IPS DF 4.7 (cell line): ENCODE data around the gene INS.

Experiments used
- DNase-seq: peaks from one replicate; pipeline ENCODE4 v3.0.0-alpha.2; 2013; ENCODE audit warnings: low spot score; ENCODE audit errors: extremely low read depth

The INS gene

DNA sequence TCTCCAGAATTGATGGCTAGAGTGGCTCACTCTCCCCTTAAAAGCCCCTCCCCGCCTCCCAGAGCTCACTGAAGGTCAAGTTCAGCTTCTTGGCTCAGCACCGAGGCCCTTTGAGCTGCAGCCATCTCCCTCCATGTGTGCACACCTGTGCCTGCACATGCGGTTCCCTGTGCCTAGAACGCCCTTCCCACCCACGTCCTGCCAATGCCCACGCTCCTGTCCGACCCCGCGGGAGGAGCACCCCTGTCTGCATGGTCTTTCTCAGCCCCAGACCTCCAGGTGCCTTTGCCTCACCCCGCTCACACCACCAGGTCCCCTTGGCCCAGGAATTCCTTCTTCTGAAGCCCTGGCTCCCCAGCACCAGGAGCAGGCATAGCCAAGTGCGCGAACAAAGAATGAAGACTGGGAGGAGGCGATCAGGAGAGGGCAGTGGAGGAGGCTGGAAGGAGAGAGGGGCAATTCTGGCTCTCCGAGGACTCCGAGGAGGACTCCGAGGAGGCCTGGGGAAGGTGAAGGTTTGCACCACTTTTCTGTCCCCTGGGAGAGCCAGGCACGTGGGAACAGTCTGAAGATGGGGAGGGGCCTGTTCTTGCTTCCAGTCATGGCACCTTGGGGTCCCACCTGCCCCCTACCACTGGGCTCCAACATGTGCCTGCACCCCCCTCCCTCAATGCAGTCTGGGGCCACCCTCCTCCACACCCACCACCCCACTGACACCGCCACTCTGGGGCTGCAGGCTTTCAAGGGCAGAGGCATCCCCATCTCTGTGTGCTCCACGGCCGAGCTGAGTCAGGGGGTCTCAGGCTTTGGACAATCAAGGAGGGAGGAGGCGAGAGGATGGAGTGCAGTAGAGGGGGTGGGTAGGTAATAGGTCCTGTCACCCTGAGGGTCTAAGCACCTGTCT lies 39.5 kb downstream of the INS start:
- DNase-seq, result no peak

DNA sequence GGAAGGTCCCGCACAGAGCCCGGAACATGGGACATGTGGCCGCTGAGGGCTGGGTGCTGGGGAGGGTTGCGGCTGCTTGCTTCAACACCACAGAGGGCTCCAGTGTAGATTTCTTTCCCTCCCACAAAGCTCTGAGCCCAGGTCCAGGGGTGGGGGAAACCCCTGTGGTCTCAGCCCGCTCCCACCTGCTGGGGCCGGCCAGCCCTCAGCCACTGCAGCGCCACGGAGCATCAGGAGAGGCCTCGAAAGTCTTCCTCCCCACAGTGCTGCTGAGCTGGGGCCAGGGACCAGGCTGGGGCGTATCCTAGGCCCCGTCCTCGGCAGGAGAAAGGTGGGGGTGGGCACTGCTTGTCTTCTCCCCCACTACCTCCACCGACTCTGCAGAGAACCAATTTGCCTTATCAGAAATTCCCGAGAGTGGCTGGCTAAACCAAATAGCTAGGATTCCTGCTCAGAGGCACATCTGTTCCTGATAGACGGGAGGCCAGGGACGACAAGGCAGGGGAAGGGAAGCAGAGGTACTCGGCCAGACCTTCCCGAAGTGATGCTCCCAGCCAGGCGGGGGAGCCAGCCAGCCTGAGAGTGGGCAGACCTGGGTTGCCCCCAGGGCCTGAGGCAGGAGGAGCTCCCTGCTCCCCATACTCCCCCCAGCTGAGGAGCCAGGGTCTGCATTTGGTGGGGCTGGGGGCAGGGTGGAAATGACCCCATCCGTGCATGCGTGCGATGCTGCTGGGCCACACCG lies 40.5 kb downstream of the INS start:
- DNase-seq, result no peak

DNA sequence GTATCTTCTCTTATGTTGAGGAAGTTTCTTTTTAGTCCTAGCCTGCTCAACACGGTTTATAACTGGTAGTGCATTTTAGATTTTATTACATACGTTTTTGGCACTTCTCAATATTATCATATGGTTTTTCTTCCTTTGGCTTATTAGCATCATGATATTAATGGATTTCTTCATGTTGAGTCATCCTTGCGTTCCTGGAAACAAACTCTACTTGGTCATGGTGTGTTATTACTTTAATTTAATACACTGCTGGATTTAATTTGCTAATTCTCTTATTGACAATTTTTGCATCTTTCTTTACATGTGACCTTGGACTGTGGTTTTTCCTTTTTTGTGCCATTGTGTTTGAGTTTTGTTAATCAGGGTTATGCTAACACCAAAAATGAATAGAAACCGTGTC lies 42.3 kb downstream of the INS start:
- DNase-seq, result no peak

DNA sequence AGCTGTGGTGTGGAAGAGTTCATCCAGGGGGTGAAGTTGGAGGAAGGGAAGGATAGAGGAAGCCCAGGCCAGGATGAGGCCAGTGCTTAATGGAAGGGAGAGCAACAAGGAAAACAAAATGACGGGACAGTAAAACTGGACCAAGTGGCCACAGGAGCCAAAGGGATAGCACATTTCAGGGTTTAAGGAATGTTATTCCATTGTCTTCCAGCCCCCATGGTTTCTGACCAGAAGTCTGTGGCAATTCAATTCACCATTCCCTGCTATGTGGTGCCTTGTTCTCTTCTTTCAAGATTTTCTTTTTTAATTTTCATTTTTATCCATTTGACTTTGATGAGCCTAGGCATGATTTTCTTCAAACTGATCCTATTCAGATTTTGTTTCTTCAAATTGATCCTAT lies 44.3 kb downstream of the INS start:
- DNase-seq, result no peak

DNA sequence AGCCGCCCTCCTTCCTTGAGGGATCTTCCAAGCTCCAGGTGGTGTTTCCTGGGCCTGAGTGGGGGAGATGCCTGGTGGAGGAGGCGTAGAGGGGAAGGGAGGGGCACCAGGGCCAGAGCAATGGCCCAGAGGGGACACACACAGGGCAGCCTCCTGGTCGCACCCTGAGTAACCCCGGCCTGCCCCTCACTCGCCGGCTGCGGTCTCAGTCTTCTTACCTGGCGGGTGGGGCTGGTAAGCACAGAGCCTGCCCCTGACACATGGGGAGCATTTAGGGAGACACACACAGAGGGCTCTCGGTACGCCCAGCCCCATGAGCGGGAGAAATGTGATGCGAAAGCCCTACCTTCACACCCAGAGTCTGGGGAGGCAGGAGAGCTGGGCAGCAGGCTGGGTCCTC lies 45.7 kb downstream of the INS start:
- no peak for DNase-seq

DNA sequence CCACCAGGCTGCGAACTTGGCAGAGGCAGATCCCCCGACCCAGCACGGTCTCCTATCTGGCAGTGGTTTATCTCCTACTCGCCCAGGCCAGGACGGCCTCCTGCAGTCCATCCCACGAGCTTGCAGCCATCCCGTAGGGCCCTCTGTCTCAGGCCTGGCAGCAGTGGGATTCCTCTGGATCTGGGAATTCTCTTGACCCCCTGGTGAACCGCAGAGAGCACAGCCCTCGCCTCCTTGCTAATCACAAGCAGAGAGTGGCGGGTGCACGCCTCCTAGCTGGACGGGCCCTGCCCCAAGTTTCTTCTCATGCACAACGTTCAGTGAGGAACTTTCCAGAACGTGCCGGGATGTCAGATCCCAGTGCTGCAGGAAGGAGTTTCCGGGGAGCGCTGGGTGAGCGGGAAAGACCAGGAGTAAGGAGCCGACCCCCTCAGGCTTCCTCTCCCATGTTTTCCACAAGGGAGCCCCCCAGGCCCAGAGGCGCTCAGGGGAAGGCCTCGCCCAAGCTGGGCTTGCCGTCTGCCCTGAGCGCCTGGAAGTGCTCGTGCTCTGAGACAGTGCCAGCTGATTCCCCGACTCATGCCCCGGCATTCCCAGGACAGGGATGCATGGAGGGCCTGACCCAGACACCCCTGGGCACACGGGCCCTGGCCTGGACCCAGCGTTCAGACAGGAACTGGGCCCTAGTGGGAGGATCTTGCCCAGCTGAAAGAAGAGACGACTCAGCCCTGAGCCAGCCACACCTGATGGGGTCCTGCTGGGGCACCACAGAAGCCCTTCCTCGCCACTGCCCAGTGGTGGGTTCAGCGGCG lies 46.4 kb downstream of the INS start:
- DNase-seq, result no peak

DNA sequence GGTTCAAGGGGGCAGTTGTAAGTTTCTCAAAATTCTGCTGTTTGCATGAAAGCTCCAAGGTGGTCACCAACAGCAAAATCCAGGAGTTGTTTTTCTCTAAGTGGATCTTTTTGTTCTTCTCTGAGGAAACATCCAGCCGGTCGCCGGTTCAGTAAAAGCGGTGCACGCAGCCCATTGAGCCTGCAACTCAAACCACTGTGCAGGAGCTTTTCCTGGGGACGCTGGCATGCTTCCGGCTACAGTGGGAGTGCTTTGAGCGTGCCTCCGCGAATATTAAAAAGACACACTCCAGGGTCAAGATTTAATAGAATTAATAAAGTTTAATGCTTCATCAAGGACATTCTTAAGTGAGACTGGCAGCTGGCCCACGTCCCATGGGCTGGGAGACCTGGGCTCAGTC lies 47.2 kb downstream of the INS start:
- DNase-seq, result no peak

DNA sequence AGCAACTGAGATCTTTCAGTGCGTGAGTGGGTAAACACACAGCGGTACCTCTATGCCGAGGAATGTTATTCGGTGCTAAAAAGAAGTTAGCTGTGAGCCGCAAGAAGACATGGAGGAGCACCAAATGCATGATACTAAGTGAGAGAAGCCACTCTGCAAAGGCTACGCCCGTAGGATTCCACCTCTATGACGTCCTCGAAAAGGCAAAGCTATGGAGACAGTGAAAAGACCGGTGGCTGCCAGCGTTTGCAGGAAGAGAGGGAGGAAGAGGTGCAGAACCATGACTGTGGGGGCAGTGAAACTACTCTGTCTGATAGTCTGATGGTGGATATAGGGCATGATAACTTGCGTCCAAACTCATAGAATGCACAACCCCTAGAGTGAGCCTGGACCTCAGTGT lies 50.5 kb downstream of the INS start:
- no peak for DNase-seq
